NCI-H128 (cell line): ENCODE measurements around the gene NOP53.
"Not testable (repeated sequence)": the region's sequence is repeated elsewhere in the genome, so short reads cannot be mapped to it uniquely, and the experiment has no call there.

Experiments used
- DNase-seq: peaks from one replicate; lab custom pipeline; 2025; ENCODE audit not compliant: unreplicated experiment; lab: John Stamatoyannopoulos, UW

The NOP53 gene

DNA sequence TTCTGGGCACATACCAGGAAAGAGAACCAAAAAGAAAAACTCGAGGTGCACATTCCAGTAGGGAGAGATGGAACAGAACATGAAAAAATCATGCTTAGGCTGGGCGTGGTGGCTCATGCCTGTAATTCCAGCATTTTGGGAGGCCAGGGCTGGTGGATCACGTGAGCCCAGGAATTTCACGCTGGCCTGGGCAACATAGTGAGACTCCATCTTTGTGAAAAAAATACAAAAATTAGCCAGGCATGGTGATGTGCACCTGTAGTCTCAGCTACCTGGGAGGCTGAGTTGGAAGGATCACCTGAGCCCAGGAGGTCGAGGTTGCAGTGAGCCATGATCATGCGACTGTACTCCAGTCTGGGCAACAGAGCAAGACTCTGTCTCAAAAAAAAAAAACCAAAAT is 25.9 kb downstream of the NOP53 start:
- not testable (repeated sequence) for DNase-seq

DNA sequence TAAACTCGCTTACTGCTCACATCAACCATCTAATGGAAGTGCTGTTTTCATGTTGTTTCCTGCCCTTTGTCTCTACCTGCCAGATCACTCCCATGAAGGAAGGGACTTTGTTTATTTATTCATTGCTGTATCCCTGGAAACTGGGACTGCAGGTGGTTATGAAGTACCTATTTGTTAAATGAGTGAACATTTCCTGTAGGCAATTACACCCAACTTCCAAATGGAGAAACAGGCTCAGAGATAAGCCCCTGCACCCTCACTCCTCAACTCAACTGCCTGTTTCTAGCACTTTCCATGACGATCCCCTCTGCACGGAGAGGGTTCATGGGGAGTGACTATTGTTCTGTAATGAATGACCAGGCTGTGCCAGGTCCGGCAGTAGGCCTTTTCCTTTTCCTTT is 31.2 kb downstream of the NOP53 start:
- peak; percentile 71 for DNase-seq

DNA sequence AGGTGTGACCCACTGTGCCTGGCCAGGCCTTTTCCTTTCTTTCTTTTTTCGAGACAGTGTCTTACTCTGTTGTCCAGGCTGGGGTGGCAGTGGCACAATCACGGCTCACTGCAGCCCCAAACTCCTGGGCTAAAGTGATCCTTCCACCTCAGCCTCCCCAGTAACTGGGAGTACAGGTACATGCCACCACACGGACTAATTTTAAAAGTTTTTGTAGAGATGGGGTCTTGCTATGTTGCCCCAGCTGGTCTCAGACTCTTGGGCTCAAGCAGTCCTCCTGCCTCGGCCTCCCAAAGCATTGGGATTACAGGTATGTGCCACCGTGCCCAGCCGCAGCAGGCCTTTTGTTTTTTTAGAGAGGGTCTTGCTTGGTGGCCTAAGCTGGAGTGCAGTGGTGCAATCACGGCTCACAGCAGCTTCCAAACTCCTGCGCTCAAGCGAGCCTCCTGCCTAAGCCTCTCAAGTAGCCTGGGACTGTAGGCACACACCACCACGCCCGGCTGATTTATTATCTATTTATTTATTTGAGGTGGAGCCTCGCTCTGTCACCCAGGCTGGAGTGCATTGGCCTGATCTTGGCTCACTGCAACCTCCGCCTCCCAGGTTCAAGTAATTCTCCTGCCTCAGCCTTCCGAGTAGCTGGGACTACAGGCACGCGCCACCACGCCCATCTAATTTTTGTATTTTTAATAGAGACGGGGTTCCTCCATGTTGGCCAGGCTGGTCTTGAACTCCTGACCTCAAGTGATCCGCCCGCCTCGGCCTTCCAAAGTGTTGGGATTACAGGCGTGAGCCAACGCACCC is 32.1 kb downstream of the NOP53 start:
- not testable (repeated sequence) for DNase-seq

DNA sequence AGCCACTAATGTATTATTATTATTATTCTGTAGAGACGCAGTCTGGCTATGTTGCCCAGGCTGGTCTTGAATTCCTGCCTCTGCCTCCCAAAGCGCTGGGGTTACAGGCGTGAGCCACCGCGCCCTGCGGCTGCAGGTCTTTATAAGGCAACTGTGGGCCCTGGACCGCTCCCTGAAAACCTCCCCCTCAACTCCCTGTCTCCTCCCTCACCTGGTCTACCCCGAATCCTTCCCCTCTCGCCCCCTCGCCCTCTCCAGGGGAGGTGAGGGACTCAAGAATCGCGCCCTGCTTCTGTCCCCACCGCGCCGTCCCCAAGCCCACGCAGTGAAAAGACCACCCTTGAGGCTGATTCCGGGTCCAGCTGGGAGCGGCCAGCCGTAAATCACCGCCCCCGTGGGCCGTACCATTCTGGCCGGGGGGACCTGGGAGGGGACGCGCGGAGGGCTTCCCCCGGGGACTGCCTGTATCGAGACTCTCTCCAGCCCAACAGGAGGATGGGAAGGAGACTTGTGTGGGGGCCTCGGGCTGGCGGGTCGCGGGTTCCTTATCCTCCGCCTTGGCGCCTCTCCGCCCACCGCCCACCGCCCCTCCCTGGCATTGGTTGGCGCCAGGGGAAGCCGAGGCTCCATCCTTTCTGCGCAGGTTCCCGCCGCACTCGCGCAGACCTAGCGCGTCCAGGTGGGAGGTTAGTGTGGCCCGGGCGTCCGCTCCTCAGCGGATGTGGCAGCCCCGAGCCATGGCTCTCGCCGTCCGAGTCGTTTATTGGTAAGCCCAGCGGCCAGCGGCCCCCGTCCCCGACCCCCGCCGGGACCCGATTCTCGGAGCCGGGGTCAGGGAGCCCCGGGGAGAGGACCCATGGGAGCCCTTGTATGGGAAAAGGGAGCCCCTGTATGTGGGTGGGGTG is 33.0 kb downstream of the NOP53 start, which contains the start of gene SELENOW:
SELENOW (plus strand) TSS at position 655 of the 905 bp plus-strand sequence; CDS start at position 738, 83 bp downstream.
- DNase-seq = peak; percentile 61

DNA sequence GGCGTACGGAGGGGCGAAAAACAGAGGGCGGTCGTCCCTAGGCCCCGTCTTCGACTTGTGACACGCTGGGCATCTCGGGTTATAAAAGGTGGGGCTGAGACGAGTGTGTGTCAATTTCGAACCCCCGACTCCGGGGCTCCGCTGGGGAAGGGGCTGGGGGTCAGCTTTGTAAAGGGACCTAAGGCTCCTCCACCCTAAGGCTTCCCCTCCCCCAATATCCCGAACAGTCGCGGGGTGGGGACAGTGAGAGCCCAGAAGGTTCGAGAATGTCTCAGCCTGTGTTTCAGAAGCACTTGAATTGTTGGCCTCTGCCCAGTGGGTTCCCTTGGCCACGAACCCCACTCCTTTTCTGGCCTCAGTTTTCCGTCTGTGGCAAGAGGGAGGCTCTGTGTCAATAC is 33.6 kb downstream of the NOP53 start:
- DNase-seq = no peak

DNA sequence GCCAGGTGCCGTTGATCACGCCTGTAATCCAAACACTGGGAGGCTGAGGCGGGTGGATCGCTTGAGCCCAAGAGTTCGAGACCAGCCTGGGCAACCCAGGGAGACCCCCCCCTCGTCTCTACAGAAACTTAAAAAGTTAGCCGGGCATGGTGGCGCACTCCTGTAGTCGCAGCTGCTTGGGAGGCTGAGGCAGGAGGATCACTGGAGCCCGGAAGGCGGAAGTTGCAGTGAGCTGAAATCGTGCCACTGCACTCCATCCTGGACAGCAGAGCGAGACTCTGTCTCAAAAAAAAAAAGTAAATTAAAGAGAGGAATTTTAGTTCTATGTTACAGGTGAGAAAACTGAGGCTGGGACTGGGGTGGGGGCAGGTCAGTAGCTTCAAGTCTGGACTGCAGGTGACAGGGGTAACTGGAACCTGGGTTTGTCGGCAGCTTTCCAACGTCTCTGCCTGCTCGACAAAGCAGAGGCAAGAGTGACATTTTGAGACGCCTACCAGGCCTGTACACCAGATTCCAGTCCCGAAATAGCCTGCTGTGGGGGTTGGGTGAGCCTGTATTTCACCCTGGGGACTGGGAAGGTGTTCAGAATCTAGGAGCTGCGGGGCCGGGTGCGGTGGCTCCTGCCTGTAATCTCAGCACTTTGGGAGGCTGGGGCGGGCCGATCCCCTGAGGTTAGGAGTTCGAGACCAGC is 34.3 kb downstream of the NOP53 start:
- no peak for DNase-seq

DNA sequence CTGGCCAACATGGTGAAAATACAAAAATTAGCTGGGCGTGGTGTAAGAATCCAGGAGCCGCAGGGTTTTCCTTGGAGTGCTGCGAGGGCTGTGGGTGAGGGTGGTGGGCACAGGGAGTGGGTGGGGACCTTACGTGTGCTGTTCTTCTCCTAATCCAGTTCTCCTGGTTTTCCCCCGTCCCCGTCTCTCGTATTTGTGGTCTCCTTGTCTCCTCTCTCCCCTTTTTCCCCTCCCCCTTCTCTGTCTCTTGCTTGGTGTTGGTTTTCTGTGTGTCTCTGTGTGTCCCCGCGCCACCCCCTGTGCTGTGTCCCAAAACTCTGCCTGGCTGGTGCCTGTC is 34.8 kb downstream of the NOP53 start:
- DNase-seq = no peak

DNA sequence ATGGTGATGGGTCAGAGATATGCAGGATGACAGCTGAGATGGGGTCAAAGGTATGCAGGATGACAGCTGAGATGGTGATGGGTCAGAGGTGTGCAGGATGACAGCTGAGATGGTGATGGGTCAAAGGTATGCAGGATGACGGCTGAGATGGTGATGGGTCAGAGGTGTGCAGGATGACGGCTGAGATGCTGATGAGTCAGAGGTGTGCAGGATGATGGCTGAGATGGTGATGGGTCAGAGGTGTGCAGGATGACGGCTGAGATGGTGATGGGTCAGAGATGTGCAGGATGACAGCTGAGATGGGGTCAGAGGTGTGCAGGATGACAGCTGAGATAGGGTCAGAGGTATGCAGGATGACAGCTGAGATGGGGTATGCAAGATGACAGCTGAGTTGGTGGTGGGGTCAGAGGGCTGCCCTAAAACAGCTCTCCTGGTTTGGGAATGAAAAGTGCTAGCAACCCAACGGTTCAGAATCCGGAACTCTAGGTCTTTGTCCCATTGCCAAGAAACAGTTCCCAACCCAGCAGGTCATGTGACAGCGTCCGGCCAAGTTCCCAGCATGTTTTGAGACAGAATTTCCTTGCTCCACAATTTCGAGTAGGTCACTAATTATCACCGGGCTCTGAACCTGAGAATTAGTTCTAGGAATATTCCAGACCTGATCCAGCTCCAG is 36.4 kb downstream of the NOP53 start:
- no peak for DNase-seq

DNA sequence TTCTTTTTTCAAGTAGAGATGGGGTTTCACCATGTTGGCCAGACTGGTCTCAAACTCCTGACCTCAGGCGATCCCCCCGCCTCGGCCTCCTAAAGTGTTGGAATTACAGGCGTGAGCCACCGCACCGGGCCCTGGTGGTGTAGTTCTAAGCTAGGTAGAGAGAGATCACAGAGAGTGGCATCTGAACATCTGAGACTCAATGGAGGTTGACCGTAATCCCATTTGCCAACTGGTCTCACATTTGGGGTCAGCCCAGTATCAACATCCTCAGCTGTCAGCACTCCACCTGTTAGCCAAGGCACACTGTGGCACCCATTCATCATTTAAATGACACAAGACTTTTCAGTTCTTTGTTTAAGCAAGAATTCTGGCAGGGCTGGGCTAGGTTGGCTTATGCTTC is 41.2 kb downstream of the NOP53 start:
- DNase-seq = no peak

DNA sequence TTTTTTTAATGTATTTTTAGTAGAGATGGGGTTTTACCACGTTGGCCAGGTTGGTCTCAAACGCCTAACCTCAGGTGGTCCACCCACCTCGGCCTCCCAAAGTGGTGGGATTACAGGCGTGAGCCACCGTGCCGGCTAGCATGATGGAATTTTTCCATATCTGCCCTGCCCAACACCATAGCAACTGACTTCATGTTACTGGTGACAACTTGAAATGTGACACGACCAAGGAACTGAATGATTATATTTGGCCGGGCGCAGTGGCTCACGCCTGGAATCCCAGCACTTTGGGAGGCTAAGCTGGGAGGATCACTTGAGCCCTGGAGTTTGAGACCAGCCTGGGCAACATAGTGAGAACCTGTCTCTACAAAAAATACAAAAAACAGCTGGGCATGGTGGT is 42.0 kb downstream of the NOP53 start:
- DNase-seq = not testable (repeated sequence)

DNA sequence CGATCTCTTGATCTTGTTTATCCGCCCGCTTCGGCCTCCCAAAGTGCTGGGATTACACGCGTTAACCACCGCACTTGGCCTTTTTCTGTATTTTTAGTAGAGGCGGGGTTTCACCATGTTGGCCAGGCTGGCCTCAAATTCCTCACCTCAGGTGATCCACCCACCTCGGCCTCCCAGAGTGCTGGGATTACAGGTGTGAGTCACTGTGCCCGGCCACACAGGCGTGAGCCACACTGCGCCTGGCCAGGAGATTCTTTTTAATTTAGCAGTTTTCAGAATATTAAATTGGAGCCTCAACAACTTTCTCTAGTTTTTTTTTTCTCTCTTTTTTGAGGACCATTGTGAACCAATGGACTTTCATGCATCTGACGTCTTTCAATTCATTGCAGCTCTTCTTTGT is 44.5 kb downstream of the NOP53 start:
- DNase-seq = not testable (repeated sequence)

DNA sequence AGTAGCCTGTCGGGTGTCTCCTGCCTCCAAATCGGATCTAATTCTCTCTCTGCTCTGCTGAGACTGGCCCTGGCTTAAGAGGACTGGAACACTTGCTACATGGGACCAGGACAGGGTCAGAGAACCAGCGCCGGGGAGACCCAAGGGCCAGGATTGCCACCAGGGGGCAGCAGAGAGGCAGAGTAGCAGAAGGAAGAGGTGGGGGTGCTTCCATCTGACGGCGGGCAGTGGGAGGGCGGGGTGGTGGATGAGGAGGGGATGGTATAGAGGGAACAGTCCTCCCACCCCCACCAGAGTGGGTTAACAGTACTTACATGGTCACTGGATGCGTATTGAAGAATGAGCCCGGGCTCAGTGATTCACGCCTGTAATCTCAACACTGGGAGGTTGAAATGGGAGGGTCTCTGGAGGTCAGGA is 45.1 kb downstream of the NOP53 start:
- DNase-seq = no peak

DNA sequence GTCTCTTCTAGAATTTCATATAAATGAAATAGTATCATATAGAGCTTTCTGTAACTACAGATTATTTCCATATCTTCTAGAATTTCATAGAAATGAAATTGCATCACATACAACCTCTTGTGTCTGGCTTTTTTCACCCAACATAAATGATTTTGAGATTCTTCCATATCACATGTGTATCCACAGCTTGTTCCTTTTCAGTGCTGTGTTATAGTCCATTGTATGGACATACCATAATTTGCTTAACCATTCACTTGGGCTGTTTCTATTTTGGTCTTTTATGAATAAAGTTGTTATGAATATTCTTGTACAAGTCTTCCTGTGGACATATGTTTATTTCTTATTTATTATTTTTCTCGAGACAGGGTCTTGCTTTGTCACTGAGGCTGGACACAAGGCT is 47.3 kb downstream of the NOP53 start:
- no peak for DNase-seq

DNA sequence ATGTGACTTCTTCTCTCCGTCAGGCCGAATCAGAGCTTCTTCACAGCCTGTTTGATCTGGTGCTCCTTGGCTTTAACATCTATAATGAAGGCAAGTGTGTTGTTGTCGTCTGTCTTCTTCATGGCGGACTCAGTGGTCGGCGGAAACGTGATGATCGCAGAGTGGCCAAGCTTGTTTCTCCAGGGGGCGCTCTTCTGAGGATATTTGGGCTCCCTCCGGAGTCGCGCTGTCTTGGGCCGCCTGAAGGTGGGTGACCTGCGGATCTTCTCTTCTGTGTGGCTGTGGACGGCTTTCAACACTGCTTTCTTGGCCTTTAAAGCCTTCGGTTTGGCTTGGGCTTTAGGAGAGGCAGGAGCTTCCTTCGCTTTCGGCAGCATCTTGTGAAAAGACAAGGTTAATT is 49.2 kb downstream of the NOP53 start:
- DNase-seq = no peak

DNA sequence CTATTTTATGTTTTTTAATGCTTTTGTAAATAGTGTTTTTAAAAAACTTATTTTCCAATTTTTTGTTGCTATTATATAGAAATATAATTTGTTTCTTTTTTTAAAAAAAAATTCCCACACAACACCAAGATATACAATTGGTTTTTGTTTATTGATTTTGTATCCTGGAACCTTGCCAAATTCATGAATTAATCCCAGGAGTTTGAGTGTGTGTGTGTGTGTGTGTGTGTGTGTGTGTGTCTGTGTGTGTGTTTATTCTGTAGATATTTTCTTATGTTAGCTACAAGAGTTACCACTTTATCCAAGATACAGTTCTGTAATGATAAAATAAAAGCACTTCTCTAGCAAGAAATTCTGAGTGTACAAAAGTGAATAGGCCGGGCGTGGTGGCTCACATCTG is 51.4 kb downstream of the NOP53 start:
- no peak for DNase-seq

DNA sequence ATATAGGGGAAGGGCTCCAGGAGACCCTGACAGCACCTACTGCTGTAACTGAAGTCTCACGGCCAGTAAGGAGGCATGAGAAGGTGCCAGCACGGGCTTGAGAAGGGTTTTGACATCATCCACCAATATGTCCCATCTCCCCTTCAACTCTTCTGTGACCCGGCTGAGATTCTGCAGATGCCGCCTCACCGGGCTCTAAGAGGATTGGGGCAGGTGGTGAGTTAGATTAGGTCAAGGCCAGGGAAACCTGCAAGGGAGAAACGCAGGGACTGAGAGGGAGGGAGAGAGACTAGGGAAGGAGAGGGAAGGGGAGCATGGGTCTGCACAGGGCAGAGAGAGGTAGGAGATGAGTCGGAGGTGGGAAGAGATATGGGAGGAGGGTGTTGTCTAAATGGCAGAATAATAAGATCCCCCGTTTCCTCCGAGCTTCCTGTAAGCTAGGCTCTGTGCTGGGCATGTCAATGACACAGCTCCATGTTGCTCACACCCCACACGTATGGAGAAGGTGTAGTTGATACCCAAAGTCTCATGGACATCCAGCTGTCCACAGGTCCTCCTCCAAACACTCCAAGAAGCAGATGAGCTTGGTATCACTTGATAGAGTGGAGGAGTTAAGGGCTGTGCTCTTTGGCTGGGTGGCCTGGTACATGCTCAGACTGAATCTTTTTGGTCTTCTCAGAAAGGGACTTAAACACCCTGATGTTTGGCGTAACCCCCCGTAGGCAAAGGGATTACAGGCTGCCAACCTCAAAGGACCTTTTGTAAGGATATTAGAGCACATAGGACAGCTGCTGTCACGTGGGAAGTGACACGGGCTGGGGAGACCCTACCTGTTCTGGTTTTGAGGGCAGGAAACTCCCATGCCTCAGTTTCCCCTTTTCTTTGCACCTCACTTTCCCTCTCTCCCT is 52.9 kb downstream of the NOP53 start:
- no peak for DNase-seq

DNA sequence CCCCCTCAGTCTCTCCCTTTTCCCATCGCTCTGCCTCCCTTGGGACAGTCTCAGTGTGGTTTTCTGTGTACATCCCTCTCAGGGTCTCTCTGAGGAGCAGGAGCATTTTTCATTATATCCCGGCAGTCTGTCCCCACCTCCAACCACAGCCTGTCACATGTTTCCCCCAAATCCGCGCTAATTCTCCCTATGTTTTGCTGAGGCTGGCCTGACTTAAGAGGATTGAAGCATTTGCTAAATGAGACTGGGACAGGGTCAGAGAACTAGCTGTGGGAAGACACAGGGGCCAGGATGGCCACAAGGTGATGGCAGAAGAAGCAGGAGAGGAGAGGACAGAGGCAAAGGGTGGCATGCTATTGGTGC is 53.5 kb downstream of the NOP53 start:
- DNase-seq = no peak

DNA sequence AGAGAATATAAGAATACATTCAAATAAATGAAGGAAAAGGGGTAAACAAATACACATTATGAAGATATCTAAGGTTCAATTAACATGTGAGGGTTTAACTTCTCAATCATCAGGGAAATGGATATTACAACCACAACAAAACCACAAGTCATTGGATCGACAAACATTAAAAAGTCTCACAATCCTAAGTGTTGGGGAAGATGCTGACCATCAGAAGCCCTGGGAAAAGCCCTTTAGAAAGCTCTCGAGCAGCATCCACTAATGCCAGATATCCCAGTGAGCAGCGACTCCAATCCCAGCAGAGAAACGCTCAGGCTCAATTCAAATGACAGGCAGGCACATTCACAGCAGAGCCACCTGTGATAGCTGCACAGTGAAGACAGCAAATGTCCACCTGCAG is 55.9 kb downstream of the NOP53 start:
- no peak for DNase-seq

DNA sequence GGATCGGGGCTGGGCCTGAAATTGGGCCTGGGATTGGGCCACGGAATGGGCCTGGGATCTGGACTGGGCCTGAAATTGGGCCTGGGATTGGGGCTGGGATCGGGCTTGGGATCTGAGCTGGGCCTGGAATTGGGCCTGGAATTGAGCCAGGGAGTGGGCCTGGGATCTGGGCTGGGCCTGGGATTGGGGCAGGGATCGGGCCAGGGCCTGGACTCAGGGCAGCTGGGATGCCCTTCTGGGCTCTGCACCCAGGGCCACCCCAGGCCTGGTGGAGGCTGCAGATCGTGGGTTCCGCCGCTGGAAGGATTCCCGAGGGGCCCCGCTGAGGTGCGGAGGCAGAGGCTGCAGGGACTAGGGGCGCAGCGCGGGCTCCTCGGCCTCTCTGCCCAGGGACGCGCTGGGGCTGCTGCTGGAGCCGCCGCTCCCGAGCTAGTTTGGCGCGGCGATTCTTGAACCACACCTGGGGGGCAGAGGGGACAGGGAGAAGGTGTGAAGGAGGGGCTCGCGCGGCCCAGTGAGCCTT is 57.2 kb downstream of the NOP53 start:
- DNase-seq = no peak

DNA sequence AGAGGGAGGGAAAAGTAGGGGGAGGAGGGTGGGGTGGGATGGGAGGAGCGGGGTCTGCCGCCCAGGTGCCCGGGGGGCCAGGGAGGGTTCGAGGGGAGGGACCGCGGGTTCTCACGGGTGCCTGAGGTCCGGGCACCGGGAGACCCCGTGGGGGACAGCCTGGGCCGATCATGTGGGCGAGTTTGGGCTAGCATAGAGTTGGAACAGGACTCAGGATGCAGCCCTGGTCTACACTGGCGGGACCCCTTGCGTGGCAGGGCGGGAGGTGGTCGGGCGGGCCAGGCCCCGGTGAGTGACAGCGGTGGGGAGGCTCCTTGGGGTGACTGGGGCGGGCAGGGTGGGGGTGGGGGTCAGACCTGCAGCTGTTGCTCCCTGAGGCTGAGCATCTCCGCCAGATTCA is 57.8 kb downstream of the NOP53 start:
- not testable (repeated sequence) for DNase-seq
